ENCODE measurements around the gene GP5.

Gene GP5

GRCh38 chr3:194396859-194397756 lies 2.0 kb downstream of the GP5 start:
- DNase-seq, result peak; percentile 21 to 22

GRCh38 chr3:194396539-194396858 lies 2.6 kb downstream of the GP5 start:
- no peak for DNase-seq

GRCh38 chr3:194395778-194396538 lies 3.1 kb downstream of the GP5 start:
- peak; percentile 72 to 75 for DNase-seq

- no peak for DNase-seq
These were observed 3.9 kb downstream of the GP5 start for GRCh38 chr3:194395212-194395611.

- no peak for DNase-seq
These were observed 6.5 kb downstream of the GP5 start for GRCh38 chr3:194392576-194392975.

- DNase-seq, result no peak
These were observed 8.2 kb downstream of the GP5 start for GRCh38 chr3:194390835-194391234.

GRCh38 chr3:194389269-194389668 lies 9.8 kb downstream of the GP5 start:
- DNase-seq, result no peak

- no peak for DNase-seq
These were observed 11.1 kb downstream of the GP5 start for GRCh38 chr3:194387926-194388418.

- no peak for DNase-seq
These were observed 11.8 kb downstream of the GP5 start for GRCh38 chr3:194387276-194387675.

- DNase-seq, result no peak
These were observed 12.4 kb downstream of the GP5 start for GRCh38 chr3:194386648-194387047.

GRCh38 chr3:194386066-194386465 lies 13.0 kb downstream of the GP5 start:
- DNase-seq, result no peak

- DNase-seq, result no peak
These were observed 14.5 kb downstream of the GP5 start for GRCh38 chr3:194384569-194385001.

- DNase-seq, result no peak
These were observed 14.9 kb downstream of the GP5 start for GRCh38 chr3:194384156-194384555.

GRCh38 chr3:194383276-194383940 lies 15.7 kb downstream of the GP5 start:
- no peak for DNase-seq

GRCh38 chr3:194382892-194383223 lies 16.2 kb downstream of the GP5 start:
- no peak for DNase-seq

- no peak for DNase-seq
These were observed 16.7 kb downstream of the GP5 start for GRCh38 chr3:194382196-194382891.

GRCh38 chr3:194381460-194381875 lies 17.6 kb downstream of the GP5 start:
- DNase-seq, result no peak

- no peak for DNase-seq
These were observed 18.7 kb downstream of the GP5 start for GRCh38 chr3:194380326-194380725.

GRCh38 chr3:194379651-194380050 lies 19.4 kb downstream of the GP5 start:
- no peak for DNase-seq

- no peak for DNase-seq
These were observed 19.8 kb downstream of the GP5 start for GRCh38 chr3:194379231-194379630.

GRCh38 chr3:194377708-194378107 lies 21.4 kb downstream of the GP5 start:
- no peak for DNase-seq

GRCh38 chr3:194376241-194376560 lies 22.9 kb downstream of the GP5 start:
- DNase-seq, result no peak

Data from activated CD4-positive, alpha-beta T cell treated with anti-CD3 and anti-CD28 coated beads for 4 hours (primary cell).